ENCODE data around the gene XPO4. TPM values are rescaled to one million over a fixed set of nuclear protein-coding genes. Genes with fewer than 3 reads are reported as not detected.

Gene XPO4
- total RNA-seq, 4 donors from 2014 or later: 11.7 to 25.2 (median 13.3) TPM

DNA sequence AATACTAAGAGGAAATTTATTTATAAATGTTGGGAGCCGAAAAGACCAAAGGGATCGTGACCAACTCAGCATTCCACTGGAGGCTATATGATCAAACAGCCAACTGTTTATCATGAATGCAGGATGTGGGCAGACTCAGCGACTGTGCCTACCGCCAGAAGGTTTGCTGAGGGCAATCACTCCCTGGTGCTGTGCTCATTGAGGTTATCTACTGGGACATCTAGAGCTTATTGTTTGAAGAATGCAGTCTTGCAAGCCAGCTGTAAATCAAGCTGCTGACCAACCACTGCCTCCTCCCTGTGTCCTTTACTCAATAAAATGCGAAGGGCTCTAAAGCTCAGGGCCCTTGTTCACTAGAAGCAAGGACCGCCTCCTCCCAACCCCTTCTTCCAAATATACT, 8.5 kb upstream of the XPO4 start:
- TF ChIP-seq POLR2A (IDR thresholded peaks at IDR 0.05) (no peak), EP300 (IDR thresholded peaks at IDR 0.05; ENCODE audit: low read depth) (no peak), POLR2AphosphoS5 (IDR thresholded peaks at IDR 0.05) (no peak)
- TF ChIP-seq, protein P1, sequence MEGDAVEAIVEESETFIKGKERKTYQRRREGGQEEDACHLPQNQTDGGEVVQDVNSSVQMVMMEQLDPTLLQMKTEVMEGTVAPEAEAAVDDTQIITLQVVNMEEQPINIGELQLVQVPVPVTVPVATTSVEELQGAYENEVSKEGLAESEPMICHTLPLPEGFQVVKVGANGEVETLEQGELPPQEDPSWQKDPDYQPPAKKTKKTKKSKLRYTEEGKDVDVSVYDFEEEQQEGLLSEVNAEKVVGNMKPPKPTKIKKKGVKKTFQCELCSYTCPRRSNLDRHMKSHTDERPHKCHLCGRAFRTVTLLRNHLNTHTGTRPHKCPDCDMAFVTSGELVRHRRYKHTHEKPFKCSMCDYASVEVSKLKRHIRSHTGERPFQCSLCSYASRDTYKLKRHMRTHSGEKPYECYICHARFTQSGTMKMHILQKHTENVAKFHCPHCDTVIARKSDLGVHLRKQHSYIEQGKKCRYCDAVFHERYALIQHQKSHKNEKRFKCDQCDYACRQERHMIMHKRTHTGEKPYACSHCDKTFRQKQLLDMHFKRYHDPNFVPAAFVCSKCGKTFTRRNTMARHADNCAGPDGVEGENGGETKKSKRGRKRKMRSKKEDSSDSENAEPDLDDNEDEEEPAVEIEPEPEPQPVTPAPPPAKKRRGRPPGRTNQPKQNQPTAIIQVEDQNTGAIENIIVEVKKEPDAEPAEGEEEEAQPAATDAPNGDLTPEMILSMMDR (IDR thresholded peaks at IDR 0.05): no peak
- no peaks in the 10 kb centered on the region for H3K36me3 ChIP-seq

DNA sequence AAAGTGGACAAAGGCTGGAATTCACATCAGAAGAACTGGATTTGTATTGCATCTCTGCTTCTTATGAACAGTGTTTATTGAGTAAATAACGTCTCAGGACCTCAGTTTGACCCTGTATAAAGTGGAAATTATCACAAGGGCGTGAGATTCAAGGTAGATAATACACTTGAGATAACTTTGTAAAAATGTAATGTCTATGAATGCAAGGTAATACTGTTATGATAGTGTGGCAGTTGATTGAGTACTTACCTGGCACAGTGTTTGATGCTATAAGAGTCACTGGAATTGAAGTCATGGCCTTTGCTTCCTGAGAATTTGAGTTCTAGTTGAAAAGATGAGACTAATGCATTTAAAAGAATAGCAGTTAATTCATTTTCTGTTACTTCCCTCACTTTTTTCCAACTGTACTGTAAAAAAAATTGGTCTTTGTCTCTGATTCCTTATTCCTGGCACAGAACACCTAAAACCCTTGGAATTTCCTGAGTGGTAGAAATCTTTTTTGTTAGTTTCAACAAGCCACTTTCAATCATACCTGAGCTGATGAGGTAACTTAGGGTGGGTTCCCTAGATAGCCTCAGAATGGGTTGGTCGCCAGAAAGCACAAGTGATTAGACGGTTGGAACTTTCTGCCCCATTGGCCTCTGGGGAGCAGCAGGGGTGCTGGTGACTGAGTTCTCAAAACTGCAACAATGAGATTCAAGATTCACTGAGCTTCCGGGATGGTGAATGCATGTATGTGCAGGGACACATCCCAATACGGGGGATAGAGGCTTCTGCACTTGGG, 6.4 kb upstream of the XPO4 start:
- 38 to 73% methylated on average over 3 to 6 of the region's 6 CpGs for WGBS, 2 donors (ENCODE audit: low coverage in 1 of 2)
- no peaks in the 10 kb centered on the region for H3K36me3 ChIP-seq
- no peaks in the 10 kb centered on the region for H3K27me3 ChIP-seq
- no peaks in the 10 kb centered on the region for H3K4me1 ChIP-seq
- in situ Hi-C loops (cut with MboI; ENCODE audit: low pct_ligation_motif_present in 1 of 4, low pct_unique_long_range_greater_than_20kb in 1 of 4, low sequenced_read_pairs in 3 of 4): loop anchor here in 3 of 4 donors (25.0 kb wide), 3 partner anchors 197 to 722 kb away; partner anchors contain the start of genes IL17D (in 2 of the 3) and GJB2 (in 1 of the 3)
- H3K4me3 ChIP-seq: no peak overlapping the region
- no peaks in the 10 kb centered on the region for H3K9me3 ChIP-seq
- no peak for DNase-seq
- H3K27ac ChIP-seq: no peak overlapping the region
- intact Hi-C loops (cut with DNase I; ENCODE audit: low total_unique reads): no loop called here
- TF ChIP-seq POLR2A (IDR thresholded peaks at IDR 0.05): no peak
- TF ChIP-seq POLR2AphosphoS5 (IDR thresholded peaks at IDR 0.05): no peak
- TF ChIP-seq, protein P1 (IDR thresholded peaks at IDR 0.05): no peak
- TF ChIP-seq EP300 (IDR thresholded peaks at IDR 0.05; ENCODE audit: low read depth): no peak

More for the DNA sequence above, 8.5 kb upstream of the XPO4 start:
- in situ Hi-C loops (cut with MboI; ENCODE audit: low pct_ligation_motif_present in 1 of 4, low pct_unique_long_range_greater_than_20kb in 1 of 4, low sequenced_read_pairs in 3 of 4): loop anchor here in 3 of 4 donors (25.0 kb wide), 3 partner anchors 199 to 724 kb away; partner anchors contain the start of genes IL17D (in 2 of the 3) and GJB2 (in 1 of the 3)
- no peaks in the 10 kb centered on the region for H3K4me1 ChIP-seq
- 87 to 91% methylated on average over 6 of the region's 6 CpGs for WGBS, 2 donors (ENCODE audit: low coverage in 1 of 2)
- H3K27me3 ChIP-seq: no peaks in the 10 kb centered on the region
- intact Hi-C loops (cut with DNase I; ENCODE audit: low total_unique reads): no loop called here
- H3K4me3 ChIP-seq: no peak overlapping the region
- no peaks in the 10 kb centered on the region for H3K9me3 ChIP-seq
- no peak for DNase-seq
- no peak overlapping the region for H3K27ac ChIP-seq

DNA sequence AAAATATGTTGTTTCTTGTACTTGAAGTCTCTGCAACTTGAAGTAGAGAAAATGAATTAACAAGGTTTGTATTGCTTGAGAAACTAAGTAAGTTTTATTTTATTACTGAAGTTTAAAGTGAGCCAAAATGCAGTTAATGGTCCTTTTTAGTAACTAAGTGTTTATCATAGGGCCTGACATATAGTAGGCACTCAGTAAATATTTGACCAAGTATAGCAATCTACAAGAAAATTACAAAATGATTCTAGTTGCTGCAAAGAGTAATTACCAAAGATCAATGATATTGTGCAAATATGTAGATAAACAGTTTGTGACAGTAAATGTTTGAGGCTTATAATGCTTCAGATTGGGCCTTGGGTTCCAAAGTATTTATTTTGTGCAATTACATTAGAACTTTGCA, 2.4 kb upstream of the XPO4 start:
- H3K27ac ChIP-seq: no peak overlapping the region
- H3K9me3 ChIP-seq: no peaks in the 10 kb centered on the region
- in situ Hi-C loops (cut with MboI; ENCODE audit: low pct_ligation_motif_present in 1 of 4, low pct_unique_long_range_greater_than_20kb in 1 of 4, low sequenced_read_pairs in 3 of 4) (loop anchor here in 3 of 4 donors (25.0 kb wide), 3 partner anchors 193 to 718 kb away; partner anchors contain the start of genes IL17D (in 2 of the 3) and GJB2 (in 1 of the 3)), intact Hi-C loops (cut with DNase I; ENCODE audit: low total_unique reads) (no loop called here)
- H3K4me1 ChIP-seq: peaks cover 8 to 19% (median 11%) of the 10 kb centered on the region in 4 donors
- DNase-seq: no peak
- H3K27me3 ChIP-seq: no peaks in the 10 kb centered on the region
- TF ChIP-seq POLR2AphosphoS5 (IDR thresholded peaks at IDR 0.05) (no peak), EP300 (IDR thresholded peaks at IDR 0.05; ENCODE audit: low read depth) (no peak), POLR2A (IDR thresholded peaks at IDR 0.05) (no peak)
- TF ChIP-seq, protein P1 (IDR thresholded peaks at IDR 0.05): no peak
- H3K36me3 ChIP-seq: no peaks in the 10 kb centered on the region
- H3K4me3 ChIP-seq: no peak overlapping the region

DNA sequence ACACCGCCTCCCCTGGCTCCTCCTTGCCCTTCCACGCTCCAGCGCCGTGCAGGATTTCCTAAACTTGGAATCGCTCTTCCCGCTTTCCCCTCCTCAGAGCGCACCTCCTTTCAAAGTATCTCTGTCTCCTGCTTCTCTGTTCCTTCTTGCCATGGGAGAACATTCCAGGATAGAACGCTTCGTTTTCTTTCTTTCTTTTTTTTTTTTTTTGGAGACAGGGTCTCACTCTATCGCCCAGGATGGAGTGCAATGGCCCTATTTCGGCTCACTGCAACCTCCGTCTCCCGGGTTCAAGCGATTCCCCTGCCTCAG, 574 bp upstream of the XPO4 start:
- Histone ChIP-seq H3K4me3 (peak overlapping the region; percentile 54 to 97 (median 90)), H3K27ac (peak overlapping the region; percentile 88 to 95 (median 93)), H3K27me3 (no peaks in the 10 kb centered on the region), H3K9me3 (no peaks in the 10 kb centered on the region), H3K4me1 (peaks cover 8 to 19% (median 11%) of the 10 kb centered on the region in 4 donors), H3K36me3 (no peaks in the 10 kb centered on the region)
- DNase-seq: no peak
- intact Hi-C loops (cut with DNase I; ENCODE audit: low total_unique reads) (no loop called here), in situ Hi-C loops (cut with MboI; ENCODE audit: low pct_ligation_motif_present in 1 of 4, low pct_unique_long_range_greater_than_20kb in 1 of 4, low sequenced_read_pairs in 3 of 4) (loop anchor here in 3 of 4 donors (25.0 kb wide), 3 partner anchors 191 to 716 kb away; partner anchors contain the start of genes IL17D (in 2 of the 3) and GJB2 (in 1 of the 3))
- 2 to 26% methylated on average over 8 to 14 of the region's 14 CpGs for WGBS, 2 donors (ENCODE audit: low coverage in 1 of 2)
- TF ChIP-seq POLR2A (IDR thresholded peaks at IDR 0.05) (no peak), EP300 (IDR thresholded peaks at IDR 0.05; ENCODE audit: low read depth) (no peak), POLR2AphosphoS5 (IDR thresholded peaks at IDR 0.05) (no peak)
- TF ChIP-seq, protein P1 (IDR thresholded peaks at IDR 0.05): no peak
